D721Med (cell line): ENCODE data around the gene PPM1H.
"Not testable (repeated sequence)": the region's sequence is repeated elsewhere in the genome, so short reads cannot be mapped to it uniquely, and the experiment has no call there.

Experiments
- DNase-seq: peaks from one replicate; pipeline ENCODE4 v3.0.0; 2011; ENCODE audit warnings: low spot score; ENCODE audit not compliant: insufficient read length
- FAIRE-seq: peaks from 2 replicates; lab custom pipeline; 2011; peaks lifted over from hg19 to GRCh38; lab: Jason Lieb, UNC
- CTCF ChIP-seq: IDR thresholded peaks from 2 replicates; pipeline ENCODE4 v1.5.1; 2012; ENCODE audit warnings: mild to moderate bottlenecking, control low read depth; ENCODE audit not compliant: insufficient read depth; ENCODE audit errors: missing control alignments

The PPM1H gene

GRCh38 chr12:62943779-62944395 lies 8.9 kb upstream of the PPM1H start:
- FAIRE-seq (no peak), DNase-seq (no peak)
- TF ChIP-seq CTCF = no peak

GRCh38 chr12:62942316-62942715 lies 7.4 kb upstream of the PPM1H start:
- FAIRE-seq, DNase-seq: not testable (repeated sequence)

GRCh38 chr12:62934239-62934798 lies 631 bp downstream of the PPM1H start:
- no peak for TF ChIP-seq CTCF
- DNase-seq (peak; percentile 23), FAIRE-seq (no peak)

- DNase-seq (no peak), FAIRE-seq (no peak)
- TF ChIP-seq CTCF = no peak
Measured at GRCh38 chr12:62933602-62934238, 1.2 kb downstream of the PPM1H start.

- TF ChIP-seq CTCF = no peak
- FAIRE-seq = no peak
- no peak for DNase-seq
Measured at GRCh38 chr12:62933220-62933601, 1.7 kb downstream of the PPM1H start.

GRCh38 chr12:62931477-62931876 lies 3.5 kb downstream of the PPM1H start:
- FAIRE-seq = no peak
- DNase-seq = no peak
- TF ChIP-seq CTCF = no peak

- TF ChIP-seq CTCF = no peak
- FAIRE-seq (no peak), DNase-seq (no peak)
Measured at GRCh38 chr12:62930546-62931425, 4.2 kb downstream of the PPM1H start.
